HCEC 1CT (cell line): ENCODE measurements around the gene PDLIM4.

Experiments used
- DNase-seq: peaks from one replicate; pipeline ENCODE4 v3.0.0-alpha.2; 2017

PDLIM4 gene

DNA sequence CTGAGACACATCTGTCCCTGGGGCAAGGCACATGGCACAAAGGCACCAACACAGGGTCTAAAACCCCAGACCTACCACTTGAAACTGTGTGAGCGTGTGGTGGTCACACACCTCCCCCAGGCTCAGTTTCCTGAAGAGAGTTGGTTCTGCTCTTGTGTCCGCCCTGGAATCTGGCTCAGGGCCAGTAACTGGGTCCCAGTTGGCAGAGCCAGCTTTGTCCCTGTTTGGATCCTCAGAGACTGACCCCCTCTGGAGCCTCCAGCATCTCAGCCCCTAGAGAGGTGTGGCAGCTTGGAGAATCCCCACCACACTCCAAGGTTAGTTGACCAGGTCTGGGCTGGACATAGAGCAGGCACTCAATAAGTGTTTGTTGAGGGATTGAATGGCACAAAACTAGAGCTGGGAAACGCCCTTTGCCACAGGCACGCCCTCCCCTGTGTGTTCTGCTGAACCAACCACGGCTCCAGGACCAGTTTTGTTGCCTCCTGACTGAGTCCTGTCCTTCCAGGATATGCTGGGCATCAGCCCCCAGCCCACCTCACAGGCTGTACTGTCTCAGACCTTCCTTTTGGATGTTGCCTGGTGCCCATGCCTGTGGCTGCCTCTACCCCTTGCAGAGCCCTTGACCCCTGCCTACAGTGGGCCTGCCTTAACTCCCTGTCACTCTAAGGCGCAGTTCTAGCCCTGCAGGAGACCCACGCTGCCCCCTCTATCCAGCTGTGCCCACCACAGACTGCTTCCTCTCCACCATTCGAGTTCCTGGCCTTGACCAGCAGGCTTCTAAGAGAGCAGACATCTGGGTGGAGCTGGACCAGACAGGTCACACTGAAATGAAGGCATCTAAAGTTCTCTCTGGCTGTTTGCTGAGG is 3.8 kb upstream of the PDLIM4 start:
- DNase-seq = no peak

GRCh38 chr5:132254321-132254977 is 3.0 kb upstream of the PDLIM4 start:
- DNase-seq = no peak

DNA sequence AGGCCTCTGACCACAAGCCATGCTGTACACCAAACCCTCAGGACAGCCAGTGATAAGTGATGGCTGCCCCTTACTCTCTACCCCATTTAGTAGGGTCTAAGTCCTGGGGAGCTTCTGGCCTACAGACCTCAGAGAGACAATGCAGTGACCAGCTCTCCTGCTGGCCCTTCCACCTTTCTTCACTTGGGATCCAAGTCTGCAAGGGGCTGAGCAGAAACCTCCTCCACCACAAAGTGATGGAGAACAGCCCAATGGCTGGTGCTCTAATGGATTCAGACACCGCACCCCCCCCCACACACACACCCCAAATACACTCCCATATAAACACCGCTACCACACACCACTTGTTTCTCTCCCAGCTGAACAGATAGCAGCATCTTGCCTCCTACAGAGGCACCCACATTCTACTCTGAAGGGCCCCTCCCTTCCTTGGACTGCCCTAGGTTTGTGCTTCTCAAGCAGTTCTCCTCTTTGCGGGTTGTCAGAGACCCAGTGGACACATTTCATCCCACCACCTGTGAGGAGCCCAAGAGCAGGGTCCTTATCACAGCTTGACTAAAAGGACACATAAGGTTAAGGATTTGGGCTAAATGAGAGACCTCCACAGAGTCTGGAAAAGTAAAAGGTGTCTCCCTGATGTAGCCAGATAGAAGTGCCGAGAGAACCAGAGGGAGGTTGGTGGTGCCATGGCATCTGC is 1.3 kb upstream of the PDLIM4 start:
- no peak for DNase-seq

DNA sequence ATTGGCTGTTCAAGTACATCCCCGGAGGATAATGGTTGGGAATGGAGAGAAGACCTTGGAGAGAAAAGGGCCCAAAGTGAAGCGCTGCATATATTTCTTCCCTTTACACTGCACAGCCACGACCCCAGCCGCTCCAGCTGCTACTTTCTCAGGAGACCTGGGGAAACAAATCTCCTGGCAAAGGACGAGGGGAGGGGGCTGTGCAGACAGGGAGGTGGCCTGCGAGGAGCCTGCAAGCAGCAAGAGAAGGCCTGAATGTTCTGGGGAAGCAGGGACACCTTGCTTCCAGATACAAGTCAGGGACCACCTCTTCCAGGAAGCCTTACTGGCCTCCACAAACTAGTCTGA is 739 bp upstream of the PDLIM4 start:
- DNase-seq = no peak

- DNase-seq = peak; percentile 61
Measured at GRCh38 chr5:132258102-132259068, 889 bp downstream of the PDLIM4 start.

DNA sequence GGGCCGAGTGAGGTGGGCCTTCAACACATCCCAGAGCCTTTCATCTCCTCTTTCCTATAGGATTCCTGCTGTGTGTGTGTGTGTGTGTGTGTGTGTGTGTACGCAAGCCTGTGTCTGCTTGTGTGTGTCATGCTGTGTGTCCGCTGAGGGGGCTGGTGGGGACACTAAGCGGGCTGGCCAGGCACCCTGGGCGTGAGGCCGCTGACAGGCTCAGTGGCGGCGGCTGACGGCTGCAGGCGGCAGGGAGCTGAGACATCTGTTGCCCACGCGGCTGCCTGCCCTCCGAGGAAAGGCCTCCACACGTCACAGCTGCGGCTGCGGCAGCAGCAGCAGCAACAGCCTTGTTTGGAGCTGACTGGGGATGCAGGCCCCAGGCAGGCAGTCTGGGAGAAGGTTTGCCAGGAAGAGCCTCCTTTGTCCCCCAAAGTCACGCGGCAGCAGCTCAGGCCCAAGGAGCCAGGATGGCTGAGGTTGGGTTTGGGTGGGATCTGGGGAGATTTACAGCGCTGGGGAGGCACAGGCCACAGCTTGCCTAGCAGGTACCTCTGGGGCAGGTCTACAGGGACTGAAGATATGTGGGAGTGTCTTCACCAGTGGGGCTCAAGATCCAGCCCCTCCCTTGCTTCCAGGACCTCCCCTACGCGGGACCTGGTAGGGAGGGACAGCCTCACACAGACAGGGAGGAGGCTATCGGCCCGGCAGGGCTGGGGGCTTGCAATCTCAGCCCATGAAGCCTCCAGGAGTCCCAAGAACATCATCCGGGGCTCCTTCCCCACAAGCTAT is 1.8 kb downstream of the PDLIM4 start:
- peak; percentile 93 for DNase-seq

DNA sequence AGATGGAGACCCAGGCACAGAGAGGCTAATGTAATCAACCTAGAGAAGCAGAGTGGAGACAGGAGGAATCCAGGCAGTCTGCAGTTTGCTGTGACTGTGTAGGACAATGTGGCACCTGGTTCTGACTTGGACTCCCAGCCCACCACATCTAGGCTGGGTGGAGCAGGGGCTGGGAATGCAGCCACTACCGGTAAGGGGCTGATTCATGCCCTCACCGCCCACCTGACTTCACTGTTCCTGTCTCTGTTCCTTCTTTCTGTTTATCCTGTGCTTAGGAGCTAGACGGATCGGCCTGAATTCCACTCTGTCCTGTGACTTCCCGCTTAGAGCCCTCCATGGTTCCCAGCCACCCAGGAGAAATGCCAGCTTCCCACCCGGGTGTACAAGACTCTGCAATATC is 2.6 kb downstream of the PDLIM4 start:
- no peak for DNase-seq

- peak; percentile 69 for DNase-seq
Measured at GRCh38 chr5:132260714-132261551, 3.4 kb downstream of the PDLIM4 start.

DNA sequence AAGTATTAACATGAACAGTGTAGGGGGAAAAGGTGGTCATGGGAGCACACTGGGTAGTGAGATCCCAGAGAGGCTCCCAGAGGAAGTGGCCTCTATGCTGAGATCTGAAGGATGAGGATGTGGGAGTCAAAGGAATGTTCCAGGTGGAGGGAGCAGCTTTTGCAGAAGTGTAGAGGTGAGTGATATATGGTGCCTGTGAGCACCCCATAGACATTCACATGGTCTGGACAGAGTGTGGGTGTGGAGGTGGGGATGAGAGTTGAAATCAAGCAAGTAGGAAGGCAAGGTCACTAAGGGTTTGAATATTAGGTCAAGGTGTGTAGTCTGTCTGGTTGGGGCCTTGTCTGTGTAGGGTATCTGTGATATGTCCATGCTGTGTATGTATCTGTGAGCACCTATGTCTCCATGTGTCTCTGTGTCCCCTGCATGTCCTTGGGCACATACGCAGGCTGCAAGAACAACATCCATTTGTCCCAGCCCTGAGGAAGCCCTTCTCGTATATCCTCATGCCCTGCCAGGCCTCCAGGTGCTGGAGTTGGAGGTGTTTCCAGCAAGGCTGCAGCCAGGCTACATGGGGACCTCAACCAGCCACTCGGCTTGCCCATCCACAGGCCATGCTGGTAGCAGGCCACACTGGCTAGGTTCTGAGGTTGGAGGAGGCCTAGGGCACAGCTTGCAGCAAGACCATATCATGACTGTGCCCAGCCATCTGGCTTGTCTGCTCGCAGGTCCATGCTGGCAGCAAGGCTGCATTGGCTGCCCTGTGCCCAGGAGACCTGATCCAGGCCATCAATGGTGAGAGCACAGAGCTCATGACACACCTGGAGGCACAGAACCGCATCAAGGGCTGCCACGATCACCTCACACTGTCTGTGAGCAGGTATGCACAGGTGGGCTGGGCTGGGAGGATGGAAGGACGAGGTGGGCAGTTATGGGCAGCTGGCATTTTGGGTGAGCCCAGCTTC is 4.7 kb downstream of the PDLIM4 start:
- DNase-seq = no peak

- no peak for DNase-seq
Measured at GRCh38 chr5:132262882-132263547, 5.5 kb downstream of the PDLIM4 start.

DNA sequence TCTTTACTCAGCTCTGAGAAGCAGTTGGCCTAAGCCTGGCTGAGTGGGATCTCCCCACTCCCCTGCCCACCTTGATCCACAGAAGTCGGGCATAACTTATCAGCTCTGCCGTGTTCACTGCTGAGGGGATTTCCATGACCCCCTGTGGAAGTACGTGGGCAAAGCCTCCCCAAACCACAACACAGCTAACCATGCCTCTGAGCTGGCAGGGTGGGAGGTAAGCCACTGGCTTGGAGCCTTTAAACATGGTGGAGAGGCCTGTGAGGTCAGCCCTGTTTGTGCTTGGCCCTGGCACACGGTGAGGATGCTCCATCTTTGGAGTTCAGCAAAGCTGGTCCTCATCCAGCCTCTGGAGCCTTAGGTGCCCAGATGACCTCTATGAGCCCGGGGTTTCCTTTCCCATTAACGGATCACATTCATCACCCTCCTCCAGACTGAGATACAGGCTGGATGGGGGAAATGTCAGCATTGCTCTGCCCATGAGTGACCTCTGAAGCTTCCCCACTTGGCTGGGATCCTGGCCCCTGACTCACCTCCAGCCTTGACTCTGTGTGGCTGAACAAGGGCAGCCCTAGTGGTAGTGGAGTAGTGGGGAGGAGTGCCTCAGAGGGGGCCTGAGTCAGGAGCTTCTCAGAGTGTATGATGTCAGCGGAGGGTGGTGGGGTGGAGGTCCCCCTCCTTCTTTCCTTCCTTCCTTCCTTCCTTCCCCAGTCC is 6.2 kb downstream of the PDLIM4 start:
- DNase-seq = peak; percentile 93

GRCh38 chr5:132264546-132265335 is 7.2 kb downstream of the PDLIM4 start:
- DNase-seq = no peak

DNA sequence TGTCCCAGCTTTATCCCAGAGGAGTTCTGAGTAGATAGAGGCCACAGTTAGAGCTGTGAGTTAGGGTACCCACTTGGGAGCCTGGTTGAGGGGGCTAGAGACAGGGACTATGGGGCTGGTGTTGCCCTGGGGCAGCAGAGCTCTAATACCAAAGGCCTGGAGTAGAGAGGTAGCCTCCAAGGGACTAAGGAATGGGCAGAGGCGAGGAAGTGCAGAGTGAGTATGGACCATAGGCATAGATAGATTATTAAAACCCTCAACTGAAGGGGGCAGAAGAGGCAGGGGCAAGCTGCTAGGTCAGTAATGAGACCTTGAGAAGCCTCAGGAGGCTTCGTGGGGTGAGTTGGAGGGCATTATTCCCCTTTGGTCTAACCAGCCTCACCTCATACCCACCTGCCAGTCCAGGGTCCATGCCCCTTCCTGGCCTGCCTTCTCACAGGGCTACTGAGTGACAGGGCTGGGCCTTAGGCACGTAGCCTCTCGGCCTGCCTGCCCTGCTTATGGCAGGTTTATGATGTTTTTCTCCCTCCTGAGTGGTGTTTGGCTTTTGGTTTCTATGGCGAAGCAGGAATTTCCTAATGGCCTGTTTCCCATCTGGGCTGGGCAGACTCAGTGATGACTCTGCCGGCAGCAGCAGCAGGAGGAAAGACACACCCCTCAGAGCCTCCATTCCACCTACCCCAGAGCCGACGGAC is 8.0 kb downstream of the PDLIM4 start:
- peak; percentile 93 for DNase-seq

DNA sequence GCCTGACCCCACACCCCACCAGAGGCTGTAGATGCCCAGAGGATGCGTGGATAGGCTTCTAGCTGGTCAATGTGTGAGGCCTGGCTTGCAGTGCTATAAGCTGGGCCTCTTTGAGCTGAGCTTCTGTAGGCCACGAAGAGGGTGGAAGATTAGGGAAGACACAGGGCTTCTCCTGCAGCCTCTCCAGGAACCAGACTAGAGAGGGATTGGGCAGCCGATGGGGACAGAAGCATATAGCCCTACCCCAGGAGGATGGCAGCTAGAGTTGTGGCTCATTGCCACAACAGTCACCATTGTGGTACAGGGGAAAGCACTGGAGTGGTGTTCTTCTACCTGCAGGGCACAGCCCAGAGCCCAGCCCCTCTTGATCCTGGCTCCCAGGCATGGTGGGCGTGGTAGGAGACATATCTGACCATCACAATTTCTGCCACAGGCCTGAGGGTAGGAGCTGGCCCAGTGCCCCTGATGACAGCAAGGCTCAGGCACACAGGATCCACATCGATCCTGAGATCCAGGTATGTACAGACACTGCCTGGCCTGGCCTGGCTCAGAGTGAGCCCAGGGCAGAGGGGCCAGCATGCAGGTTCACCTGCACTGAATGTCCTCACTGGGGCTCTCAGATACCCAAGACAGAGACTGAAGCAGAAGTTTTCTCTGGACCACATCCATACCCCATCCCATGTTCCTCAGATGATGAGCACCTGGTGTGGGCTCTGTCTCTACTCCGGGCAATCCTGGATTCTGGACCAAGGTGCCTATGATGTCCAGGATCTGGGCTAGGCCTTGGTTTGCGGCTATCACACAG is 8.7 kb downstream of the PDLIM4 start:
- no peak for DNase-seq

GRCh38 chr5:132266836-132267160 is 9.3 kb downstream of the PDLIM4 start:
- no peak for DNase-seq

DNA sequence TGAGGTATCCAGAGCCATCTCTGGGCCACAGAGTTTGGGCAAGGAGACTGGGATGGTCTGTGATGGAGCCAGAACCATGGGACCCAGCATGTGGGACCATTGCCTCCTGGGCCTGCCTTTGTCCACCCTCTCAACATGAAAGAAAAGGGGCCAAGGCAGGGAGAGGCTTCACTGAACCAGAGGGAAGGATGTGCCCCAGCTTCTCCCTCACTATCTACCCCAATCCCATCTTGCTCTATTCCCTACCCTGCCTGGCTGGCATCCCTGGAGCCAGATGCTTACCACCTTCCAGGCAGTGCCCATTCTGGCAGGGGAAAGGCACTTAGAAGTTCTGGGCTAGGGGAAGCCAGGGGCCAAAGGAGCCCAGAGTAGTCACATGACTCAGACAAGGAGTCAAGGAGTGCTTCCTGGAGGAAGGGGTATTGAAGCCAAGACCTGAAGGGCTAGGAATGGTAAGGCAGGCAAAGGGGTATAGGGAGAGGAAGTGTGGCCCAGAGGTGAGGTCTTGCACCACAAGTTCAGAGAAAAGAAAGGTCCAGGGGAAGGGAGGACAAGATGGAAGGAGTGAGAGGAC is 9.8 kb downstream of the PDLIM4 start:
- DNase-seq = no peak
